Measurements from ENCODE around the gene C3orf20.
A peak's percentile ranks its signal among the peaks of the same experiment; 100 is the strongest.
"Not testable (repeated sequence)": the region's sequence is repeated elsewhere in the genome, so short reads cannot be mapped to it uniquely, and the experiment has no call there.

C3orf20 gene

DNA sequence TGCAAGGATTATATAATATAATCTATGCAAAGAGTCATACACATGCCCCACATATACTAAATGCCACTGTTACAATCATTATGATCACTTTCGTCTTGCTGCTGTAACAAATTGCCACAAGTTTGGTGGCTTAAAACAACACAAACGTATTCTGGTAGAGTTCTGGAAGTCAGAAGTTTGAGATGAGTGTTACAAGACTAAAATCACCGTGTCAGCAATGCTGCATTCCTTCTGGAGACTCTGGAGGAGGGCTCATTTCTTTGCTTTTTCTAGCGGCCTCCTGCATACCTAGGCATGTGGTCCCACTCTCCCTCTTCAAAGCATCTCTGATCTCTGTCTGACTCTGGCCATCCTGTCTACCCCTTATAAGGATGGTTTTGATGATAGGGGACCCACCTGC is 24.7 kb upstream of the C3orf20 start:
- DNase-seq (ENCODE audit: low read depth in 2 of 2) = no peak

DNA sequence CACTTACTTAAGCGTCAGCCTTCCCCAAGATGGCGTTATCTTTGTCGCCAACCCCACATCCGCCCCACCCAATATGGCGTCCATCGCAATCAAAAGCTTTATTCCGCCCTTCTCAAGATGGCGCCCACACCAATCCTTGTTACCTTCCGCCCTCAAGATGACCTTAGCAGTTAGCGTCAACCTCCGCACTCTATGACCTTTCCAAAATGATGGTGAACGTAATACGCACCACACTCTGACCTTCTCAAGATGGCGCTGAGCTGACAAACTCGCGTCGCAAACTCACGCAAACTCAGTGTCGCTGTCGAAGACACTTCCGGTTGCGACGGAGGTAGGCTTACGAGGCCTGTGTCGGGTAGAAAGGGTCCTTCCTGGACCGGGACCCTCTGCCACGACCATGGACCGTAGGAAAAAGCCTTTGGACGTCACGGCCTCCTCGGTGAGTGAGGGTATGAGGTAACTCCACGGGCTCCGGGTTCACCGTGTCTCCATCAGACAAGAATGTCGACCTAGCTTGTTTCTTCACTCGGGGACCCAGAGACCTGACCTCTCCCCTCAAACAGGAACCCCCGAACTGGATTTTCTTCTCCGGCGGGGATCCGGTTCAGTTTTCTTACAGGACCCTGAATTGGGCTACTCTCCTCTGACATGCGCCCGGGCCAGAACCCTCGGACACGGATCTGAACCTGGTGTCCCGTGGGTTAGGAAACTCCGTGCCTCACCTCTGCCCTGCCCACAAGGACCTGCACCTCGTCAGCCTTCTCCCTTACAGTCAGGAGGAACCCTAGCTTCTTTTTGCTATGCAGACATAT is 23.3 kb upstream of the C3orf20 start, which contains the start of gene CCDC174:
Gene CCDC174, plus strand, starts transcription at position 323 of the 812 bp plus-strand sequence. Its CDS starts 75 bp downstream, at position 398.
- DNase-seq (ENCODE audit: low read depth in 2 of 2) = peak; percentile 86 to 96

DNA sequence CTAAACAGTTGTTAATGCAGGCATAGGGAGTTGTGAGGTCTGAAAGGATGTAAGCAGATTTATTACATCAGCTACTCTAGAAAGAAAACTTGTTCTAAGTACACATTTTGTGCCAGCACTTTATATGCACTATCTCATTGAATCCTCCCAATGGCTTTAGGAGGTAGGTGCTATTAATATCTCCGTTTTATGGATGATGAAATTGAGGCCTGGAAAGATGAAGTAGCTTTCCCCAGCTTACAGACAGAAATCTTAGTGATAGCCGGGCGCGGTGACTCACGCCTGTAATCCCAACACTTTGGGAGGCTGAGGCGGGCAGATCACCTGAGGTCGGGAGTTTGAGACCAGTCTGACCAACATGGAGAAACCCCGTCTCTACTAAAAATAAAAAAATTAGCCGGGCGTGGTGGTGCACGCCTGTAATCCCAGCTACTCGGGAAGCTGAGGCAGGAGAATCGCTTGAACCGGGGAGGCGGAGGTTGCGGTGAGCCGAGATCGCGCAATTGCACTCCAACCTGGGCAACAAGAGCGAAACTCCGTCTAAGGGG is 22.5 kb upstream of the C3orf20 start:
- not testable (repeated sequence) for DNase-seq (ENCODE audit: low read depth in 2 of 2)

DNA sequence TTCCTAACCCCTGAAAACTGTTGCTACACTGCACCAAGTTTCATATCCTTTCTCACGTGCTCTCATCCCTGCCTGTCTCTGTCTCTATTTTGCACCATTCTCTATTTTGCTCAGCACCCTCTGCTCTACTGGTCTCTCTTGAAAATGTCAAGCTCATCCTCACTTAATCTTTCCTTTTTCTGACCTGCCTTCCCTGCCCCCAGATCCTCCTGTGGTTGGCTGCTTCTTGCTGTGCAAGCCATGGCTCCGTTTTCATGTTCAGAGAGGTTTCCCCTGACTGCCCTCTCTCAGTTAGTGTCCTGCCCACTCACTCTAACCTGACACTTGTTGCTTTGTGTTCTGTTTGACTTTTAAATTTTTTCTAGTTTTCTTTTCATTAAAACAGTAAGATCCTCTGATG is 17.4 kb upstream of the C3orf20 start:
- no peak for DNase-seq (ENCODE audit: low read depth in 2 of 2)

DNA sequence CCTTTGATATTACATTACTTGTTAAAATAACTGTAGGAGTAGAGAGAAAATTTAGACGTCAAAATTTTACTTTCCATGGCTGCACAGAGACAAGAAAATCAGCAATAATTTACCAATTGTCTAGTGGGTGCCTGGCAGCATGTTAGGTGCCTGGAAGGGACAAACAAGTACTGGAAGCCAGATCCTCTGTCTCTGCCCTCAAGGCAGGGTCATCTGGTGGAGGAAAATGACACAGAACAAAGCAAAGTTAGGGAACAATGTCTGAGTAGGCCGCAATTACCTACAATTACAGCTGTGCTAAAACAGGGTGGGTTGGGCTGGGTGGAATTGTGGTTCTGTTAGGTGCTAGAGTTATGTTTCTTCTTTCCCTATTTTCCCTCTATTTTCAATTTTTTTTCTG is 16.0 kb upstream of the C3orf20 start:
- no peak for DNase-seq (ENCODE audit: low read depth in 2 of 2)

DNA sequence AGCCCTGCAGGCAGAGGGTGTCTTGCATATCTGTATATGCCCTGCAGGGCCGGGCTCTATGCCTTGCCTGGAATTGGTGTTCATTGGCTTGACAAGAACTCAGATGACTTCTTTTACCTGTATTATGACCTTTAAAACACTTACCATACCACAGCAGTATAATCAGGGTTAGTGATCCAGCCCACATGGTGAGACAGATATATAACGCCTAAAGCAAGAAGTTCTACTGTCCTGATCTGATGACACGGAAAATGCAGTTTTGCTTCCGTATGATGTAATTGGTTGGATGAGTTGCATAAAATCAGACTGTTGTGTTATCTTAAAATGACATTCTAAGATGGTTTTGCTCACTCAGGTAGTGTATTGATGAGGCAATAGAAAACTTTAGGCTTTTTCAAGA is 14.0 kb upstream of the C3orf20 start:
- DNase-seq (ENCODE audit: low read depth in 2 of 2) = no peak

DNA sequence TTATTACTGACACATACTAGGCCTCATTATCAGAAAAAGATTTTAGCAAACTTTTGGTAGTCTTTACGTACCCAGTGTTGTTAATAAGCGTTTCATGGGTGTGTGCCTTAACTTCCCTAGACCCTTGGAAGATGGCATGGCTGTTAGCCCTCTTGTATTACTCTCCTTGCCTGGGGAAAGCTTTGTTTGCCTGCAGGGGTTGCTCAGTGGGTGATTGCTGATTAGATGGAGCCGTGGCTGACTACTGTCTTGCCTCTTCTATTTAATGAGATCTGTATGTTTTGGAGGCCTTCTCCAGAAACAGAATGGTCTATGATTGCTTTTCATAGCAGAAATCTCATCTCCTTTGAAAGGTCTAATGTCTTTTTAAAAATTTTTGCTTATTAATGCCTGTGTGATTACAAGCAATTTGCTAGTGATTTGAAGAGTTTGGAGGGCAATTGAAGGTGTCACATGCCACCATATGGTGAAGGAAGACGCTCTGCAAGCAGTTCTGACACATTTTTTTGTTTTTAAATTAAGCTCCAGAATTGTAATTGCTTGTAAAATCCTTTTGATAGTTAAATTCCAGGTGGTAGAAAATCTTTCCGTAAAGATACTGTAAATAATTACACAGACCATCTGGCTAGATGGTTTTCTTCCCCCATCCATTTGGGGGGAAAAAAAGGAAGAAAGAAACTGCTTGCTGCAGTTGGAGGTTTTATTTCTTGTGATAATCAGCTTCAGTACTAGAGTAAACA is 11.4 kb upstream of the C3orf20 start:
- DNase-seq (ENCODE audit: low read depth in 2 of 2) = no peak

DNA sequence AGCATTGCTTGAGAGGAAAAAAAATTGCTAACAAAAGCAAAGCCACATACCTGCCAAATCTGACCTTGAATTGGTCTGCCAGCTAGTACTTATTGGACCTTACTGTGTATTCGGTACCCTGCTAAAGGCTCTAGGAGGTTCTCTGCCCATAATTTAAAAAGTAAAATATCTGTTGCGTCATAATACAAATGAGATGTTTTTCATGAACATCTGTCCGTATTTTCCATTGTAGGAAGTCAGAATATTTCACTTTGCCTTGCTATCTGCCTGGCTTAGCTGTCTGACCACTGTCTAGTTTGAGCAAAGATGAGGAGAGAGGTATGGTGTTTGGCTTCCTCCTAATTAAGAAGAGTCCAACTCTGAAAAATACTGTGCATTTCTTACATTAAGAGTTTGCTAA is 10.8 kb upstream of the C3orf20 start:
- DNase-seq (ENCODE audit: low read depth in 2 of 2) = no peak

DNA sequence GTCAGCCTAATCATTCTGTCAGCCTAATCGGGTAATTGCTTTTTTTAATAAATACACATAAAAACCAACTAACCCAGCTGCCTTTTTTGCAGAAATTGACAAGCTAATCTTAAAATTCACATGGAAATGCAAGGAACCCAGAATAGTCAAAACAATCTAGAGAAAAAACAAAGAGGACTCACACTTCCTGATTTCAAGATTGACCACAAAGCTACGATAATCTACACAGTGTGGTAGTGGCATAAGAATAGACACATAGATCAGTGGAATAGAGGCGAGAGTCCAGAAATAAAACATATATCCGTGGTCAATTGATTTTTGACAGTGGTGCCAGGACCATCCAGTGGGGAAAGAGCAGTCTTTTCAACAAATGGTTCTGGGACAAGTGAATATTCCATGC is 2.4 kb upstream of the C3orf20 start:
- no peak for DNase-seq (ENCODE audit: low read depth in 2 of 2)

DNA sequence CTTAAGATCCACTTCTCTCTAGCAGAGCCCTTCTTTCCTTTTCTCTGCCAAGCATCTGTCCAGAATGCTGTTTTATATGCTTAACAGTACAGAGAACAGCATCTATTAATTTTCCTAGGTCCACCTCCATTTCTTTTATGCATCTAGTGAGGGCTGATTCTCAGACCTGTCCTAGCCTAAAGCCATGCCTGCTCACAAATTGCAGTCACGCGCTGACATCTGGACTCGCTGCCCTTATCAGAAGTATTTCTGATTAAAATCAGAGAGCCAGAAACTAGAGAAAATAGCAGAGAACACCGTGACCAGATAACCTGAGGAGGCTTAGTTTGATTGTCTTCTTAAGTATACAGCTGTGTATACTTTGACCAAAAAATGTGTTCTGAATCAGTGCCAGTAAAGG is 1.9 kb downstream of the C3orf20 start:
- no peak for DNase-seq (ENCODE audit: low read depth in 2 of 2)

DNA sequence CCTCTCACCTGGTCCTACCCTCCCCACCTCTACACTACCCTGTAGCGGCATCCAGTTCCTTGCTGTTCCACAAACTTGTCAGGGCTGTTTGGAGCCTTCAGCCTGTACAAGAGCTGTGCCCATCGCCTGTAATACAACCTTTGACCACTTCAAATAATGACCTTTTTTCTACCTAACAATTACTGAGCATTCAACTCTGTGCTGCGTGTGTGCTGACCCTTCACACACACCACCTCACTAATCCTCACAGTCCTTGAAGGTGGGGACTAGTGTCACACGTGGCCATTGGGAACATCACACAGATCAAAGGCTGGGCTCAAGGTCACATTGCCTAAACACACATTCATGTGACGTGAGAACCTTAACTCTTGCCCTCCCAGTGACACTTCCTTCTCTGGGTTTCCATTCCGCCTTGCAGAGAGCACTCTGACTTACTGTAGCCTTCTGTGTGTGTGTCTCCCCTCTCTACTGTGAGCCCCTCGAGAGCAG is 3.1 kb downstream of the C3orf20 start:
- no peak for DNase-seq (ENCODE audit: low read depth in 2 of 2)

DNA sequence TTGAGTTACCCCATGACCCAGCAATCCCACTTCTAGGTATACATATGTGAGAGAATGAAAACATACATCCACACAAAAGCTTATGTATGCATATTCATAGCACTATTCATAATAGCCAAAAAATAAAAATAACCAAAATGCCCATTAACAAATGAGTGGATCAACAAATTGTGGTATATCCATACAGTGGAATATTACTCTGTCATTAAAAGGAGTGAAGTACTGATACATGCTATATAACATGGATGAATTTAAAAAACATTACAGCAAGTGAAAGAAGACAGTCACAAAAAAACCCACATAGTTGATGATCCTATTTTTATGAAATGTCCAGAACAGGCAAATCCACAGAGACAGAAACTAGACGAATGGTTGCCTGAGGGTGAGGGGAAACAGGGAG is 5.2 kb downstream of the C3orf20 start:
- no peak for DNase-seq (ENCODE audit: low read depth in 2 of 2)

DNA sequence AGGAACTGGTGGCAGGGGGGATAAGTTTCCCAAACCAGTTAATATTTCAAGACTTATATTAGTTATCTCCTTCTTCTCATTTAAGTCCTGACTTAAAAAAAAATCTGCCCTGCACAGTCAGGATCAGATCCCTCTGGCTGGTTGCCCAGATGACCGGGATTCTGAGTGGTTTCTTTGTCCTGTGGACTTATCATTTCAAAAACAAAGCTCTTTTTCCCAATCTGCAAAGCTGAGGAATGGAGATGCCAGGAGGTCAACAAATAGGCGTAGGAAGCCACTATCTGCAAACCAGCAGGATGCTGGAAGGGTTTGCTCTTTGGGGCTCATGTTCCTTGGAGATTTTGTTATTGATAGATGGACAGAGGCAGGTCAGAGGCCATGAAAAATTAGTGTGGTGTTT is 5.8 kb downstream of the C3orf20 start:
- no peak for DNase-seq (ENCODE audit: low read depth in 2 of 2)

DNA sequence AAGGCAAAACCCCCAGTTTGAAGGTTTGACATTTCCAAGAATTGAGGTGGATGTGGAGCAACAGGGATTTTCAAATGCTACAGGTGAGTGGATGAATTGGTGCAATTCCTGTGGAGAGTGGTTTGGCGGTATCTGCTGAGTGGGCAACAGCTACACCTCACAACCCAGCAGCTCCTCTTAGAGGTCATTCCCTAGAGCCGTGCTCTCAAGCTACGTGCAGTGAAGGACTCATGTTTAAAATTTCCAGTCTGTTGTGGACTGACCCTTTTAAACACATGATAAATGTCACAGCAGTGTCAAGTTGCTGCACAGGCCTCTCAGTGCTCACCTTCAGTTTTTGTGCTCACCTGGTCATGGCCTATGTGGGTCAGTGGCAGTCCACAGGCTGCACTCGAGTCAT is 9.5 kb downstream of the C3orf20 start:
- DNase-seq (ENCODE audit: low read depth in 2 of 2) = no peak

DNA sequence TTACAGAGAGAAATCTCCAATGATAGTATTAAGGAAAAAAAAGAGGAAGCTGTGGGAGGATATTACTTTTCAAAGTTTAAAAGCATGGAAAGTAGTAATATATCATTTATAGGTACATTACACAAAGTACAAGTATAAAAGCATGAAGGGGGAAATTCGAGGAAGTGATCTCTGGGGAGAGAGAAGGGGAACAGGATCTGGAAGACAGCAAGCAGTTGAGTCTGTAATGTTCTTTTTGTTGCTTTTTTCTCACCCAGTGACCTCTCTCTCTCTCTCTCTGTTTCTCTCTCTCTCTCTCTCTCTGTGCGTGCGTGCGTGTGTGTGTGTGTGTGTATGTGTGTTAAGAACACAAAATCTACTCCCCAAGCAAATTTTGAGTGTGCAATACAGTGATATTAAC is 10.2 kb downstream of the C3orf20 start:
- DNase-seq (ENCODE audit: low read depth in 2 of 2) = no peak

DNA sequence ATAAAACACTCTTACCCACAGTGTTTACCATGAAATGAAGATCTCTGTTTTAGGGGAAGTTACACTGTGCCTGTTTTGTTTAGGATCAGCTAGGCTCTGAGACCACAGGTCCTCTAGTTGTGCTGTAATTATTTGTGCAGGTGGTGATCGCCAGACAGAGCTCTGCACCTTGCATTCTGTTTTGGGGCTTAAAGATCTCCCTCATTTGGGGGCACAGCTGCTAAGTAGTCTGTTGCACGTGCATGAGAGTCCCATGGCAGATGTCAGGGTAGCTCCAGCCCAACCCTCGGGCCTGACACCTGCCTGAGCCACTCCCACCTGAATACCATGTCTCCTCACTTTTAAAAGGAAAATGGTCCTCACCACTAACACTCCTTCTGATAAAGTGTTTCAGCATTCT is 12.4 kb downstream of the C3orf20 start:
- DNase-seq (ENCODE audit: low read depth in 2 of 2) = no peak

DNA sequence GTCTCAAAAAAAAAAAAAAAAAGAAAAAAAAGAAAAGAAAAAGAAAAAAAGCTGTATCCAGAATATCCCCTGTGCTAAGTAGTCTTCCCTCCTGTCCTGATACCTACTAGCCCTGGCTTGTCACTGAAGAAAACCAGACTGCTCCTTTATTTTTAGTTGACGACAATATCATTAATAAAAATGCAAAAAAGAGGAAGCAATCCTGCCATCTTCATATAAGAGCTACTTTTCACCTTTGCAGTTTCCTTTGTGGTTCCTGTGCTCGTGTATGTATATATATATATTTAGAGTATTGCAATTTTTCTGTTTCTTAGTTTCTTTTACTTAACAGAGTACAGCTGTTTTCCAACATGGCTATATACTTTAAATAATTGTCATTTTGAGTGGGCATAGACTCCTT is 13.6 kb downstream of the C3orf20 start:
- DNase-seq (ENCODE audit: low read depth in 2 of 2) = no peak

DNA sequence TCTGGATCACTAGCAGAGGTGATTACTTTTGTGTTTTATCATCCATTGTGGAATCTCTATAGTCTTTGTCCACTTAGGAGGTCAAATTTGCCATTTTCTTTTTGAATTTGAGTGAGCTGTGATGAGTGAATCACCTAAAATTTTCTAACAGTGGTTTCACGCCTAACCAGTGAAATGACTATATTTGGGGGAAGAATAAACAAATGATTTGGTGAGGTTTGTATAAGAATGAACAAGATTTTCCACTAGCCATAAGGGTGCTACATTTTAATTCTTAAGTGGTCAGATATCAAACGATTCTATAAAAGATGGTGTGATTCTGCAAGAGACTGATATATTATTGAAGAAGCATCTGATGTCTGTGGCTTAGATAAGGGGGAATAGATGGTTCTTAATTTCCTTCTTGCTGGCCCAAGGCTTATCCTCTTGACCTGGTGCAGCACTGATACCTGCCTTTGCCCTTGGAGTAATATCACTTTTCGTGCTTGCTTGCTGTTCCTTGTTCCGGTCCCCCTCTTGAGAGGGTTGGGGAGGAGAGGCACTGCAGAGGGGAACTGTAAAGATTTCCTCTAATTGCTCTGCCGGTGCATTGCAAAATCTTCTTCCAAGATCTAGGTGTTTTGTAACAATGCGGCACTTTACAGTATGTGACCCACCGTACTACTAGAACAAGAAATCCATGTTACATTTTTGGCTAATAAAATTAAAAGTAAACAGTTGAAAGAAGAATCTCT is 14.5 kb downstream of the C3orf20 start:
- no peak for DNase-seq (ENCODE audit: low read depth in 2 of 2)

DNA sequence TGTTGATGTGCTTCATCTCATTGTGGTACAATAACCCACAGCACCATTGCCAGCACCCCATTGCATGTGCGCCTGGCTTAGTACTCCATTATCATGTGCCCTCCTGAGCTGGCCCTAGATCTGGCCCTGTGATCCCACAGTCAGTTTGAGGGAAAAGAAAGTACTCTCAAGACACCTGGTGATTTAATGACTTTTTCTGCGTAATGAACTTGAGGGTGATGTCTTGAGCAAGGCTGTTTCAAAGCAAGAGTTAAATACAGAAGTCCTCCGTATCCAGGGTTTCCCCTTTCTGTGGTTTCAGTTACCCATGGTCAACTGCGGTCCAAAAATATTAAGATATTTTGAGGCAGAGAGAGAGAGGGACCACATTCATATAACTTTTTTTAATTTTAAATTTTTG is 16.3 kb downstream of the C3orf20 start:
- no peak for DNase-seq (ENCODE audit: low read depth in 2 of 2)

DNA sequence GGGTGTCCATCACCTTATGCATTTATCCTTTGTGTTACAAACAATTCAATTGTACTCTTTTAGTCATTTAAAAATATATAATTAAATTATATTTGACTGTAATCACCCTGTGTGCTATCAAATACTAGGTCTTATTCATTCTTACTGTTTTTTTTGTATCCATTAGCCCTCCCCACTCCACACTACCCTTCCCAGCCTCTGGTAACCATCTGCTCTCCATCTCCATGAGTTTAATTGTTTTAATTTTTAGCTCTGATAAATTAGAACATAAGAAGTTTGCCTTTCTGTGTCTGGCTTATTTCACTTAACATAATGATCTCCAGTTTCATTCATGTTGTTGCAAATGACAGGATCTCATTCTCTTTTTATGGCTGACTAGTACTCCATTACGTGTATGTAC is 16.8 kb downstream of the C3orf20 start:
- no peak for DNase-seq (ENCODE audit: low read depth in 2 of 2)

DNA sequence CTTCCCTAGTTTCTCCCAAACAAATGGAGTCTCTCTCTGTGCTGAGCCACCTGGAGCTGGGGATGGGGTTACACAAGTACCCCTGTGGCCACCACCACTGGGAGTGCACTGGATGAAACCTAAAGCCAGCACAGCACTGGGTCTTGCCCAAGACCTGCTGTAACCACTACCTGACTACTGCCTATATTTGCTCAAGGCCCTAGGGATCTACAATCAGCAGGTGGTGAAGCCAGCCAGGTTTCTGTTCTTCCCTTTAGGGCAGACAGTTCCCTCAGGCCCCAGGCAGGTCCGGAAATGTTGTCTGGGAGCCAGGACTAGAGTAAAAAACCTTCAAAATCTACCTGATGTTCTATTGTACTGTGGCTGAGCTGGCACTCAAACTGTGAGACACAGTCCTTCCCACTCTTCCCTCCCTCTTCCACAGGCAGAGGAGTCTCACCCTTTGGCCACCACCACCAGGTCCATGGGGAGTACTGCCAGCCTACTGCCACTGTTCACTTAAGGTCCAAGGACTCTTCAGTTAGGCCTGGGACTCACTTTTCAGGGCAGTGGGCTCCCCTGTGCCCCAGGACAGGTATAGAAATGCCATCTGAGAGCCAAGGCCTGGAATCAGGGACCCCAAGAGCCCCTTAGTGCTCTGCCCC is 23.8 kb downstream of the C3orf20 start:
- no peak for DNase-seq (ENCODE audit: low read depth in 2 of 2)

DNA sequence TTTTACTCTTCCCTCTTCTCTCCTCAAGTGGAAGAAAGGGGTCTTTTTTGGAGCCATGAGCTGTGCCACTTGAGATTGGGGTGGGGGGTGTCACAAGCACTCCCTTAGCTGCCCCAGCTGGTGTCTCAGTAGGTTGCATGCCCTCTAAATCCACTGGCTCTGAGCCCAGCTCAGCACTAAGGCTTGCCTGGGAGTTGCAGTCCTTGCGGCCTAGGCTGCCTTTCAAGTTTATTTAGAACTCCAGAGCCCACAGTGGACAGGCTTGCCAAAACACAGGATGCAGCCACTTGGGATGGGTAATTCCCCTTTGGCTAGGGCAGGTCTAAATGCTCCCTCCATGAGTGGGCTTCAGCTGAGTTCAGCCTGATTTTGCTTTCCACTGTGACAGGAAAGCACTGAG is 24.7 kb downstream of the C3orf20 start:
- no peak for DNase-seq (ENCODE audit: low read depth in 2 of 2)

All from stimulated activated CD8-positive, alpha-beta memory T cell treated with anti-CD3 and anti-CD28 coated beads, Interleukin-7, amount 100 ng/mL, for 4 hours (primary cell).